PFSK-1 (cell line): Measurements from ENCODE around the gene GARIN1A.

Source experiments
- FOXP2 ChIP-seq: optimal IDR thresholded peaks from 2 replicates; pipeline ENCODE3; 2011; ENCODE audit warnings: borderline replicate concordance, control low read depth, inconsistent platforms; ENCODE audit not compliant: insufficient read depth; ENCODE audit errors: extremely low read length, extremely low read depth
- POLR2AphosphoS5 ChIP-seq: IDR thresholded peaks from 2 replicates; pipeline ENCODE4 v1.6.1; 2012; ENCODE audit warnings: low read depth, mild to moderate bottlenecking, control low read depth, low read length, moderate library complexity
- TF ChIP-seq, protein P1 (sequence below), 2 experiments: IDR thresholded peaks; 2 replicates each; pipeline versions ENCODE4 v1.6.1 to v1.8.0; 2011 to 2012; ENCODE audit warnings: low read depth in 2 of 2, low read length in 2 of 2, control low read depth in 1 of 2, inconsistent platforms in 1 of 2, mild to moderate bottlenecking in 1 of 2, moderate library complexity in 1 of 2; ENCODE audit not compliant: insufficient read depth in 1 of 2

DNA sequence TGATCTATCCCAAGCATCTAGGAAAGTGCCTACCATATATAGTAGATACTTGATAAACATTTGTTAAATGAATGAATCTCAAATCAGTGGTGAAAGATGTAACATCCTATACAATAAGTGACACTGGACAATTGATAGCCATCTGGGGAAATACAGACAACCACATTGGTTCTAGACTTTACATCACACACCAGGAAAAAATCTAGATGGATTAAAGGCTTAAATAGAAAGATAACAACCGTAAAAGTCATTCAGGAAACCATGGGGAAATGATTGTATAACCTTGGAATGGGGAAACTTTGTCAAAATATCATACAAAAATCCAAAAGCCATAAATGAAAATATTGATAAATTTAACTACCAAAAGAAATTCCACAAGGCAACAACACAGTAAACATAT lies 7.0 kb upstream of the GARIN1A start:
- TF ChIP-seq, protein P1, sequence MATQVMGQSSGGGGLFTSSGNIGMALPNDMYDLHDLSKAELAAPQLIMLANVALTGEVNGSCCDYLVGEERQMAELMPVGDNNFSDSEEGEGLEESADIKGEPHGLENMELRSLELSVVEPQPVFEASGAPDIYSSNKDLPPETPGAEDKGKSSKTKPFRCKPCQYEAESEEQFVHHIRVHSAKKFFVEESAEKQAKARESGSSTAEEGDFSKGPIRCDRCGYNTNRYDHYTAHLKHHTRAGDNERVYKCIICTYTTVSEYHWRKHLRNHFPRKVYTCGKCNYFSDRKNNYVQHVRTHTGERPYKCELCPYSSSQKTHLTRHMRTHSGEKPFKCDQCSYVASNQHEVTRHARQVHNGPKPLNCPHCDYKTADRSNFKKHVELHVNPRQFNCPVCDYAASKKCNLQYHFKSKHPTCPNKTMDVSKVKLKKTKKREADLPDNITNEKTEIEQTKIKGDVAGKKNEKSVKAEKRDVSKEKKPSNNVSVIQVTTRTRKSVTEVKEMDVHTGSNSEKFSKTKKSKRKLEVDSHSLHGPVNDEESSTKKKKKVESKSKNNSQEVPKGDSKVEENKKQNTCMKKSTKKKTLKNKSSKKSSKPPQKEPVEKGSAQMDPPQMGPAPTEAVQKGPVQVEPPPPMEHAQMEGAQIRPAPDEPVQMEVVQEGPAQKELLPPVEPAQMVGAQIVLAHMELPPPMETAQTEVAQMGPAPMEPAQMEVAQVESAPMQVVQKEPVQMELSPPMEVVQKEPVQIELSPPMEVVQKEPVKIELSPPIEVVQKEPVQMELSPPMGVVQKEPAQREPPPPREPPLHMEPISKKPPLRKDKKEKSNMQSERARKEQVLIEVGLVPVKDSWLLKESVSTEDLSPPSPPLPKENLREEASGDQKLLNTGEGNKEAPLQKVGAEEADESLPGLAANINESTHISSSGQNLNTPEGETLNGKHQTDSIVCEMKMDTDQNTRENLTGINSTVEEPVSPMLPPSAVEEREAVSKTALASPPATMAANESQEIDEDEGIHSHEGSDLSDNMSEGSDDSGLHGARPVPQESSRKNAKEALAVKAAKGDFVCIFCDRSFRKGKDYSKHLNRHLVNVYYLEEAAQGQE (IDR thresholded peaks at IDR 0.05; ENCODE audit: insufficient read depth in 1 of 2, low read depth in 2 of 2, low read length in 2 of 2): no peak
- TF ChIP-seq FOXP2: no peak
- TF ChIP-seq POLR2AphosphoS5: no peak
